Right lobe of liver (tissue), 6 donors: Measurements from ENCODE around the gene TRH. TPM values are rescaled to one million over a fixed set of nuclear protein-coding genes. Genes with fewer than 3 reads are reported as not detected.

Source experiments
- ATAC-seq, 4 donors: fragments of 200-7000 bp; cut with Tn5 transposase; one replicate each; pipeline ENCODE4 v1.9.1; 2020; ENCODE audit warnings: mild to moderate bottlenecking in 4 of 4, moderate library complexity in 4 of 4
- DNase-seq, 3 donors: peaks; one replicate each; pipeline ENCODE4 v3.0.0-alpha.2; 2020
- H3K27ac ChIP-seq, 3 donors: fragments of 200-600 bp; one replicate each; pipeline ENCODE4 v1.8.0; 2022
- H3K27me3 ChIP-seq, 2 donors: fragments of 200-600 bp; one replicate each; pipeline ENCODE4 v1.8.0; 2022
- H3K36me3 ChIP-seq, 4 donors: fragments of 200-600 bp; sonication (generic) in 1 of 4; one replicate each; pipeline versions ENCODE4 v1.5.1 to v1.8.0; 2017 to 2022; ENCODE audit warnings: control low read depth in 1 of 4
- H3K4me1 ChIP-seq, 4 donors: fragments of 200-600 bp; sonication (generic) in 1 of 4; one replicate each; pipeline versions ENCODE4 v1.5.1 to v1.8.0; 2017 to 2022; ENCODE audit warnings: control low read depth in 1 of 4
- H3K4me3 ChIP-seq, 3 donors: fragments of 200-600 bp; one replicate each; pipeline ENCODE4 v1.8.0; 2022
- H3K9me3 ChIP-seq, 4 donors: fragments of 200-600 bp; sonication (generic) in 1 of 4; one replicate each; pipeline versions ENCODE4 v1.5.1 to v1.8.0; 2017 to 2022; ENCODE audit warnings: control low read depth in 1 of 4
- CTCF ChIP-seq, 4 donors: fragments of 200-600 bp in 3 of 4; fragments of 450-650 bp in 1 of 4; IDR thresholded peaks; one replicate each; pipeline versions ENCODE4 v1.5.1 to v1.8.0; 2016 to 2022; ENCODE audit warnings: antibody characterized with exemption in 4 of 4, mild to moderate bottlenecking in 2 of 4
- POLR2A ChIP-seq: fragments of 450-650 bp; IDR thresholded peaks from one replicate; pipeline ENCODE4 v1.6.1; 2017; ENCODE audit warnings: antibody characterized with exemption, mild to moderate bottlenecking
- WGBS: methylation state at CpG from one replicate; pipeline ENCODE4 v1.1.6; 2018; ENCODE audit warnings: low coverage, low lambda C conversion rate; ENCODE audit not compliant: insufficient coverage; ENCODE audit errors: missing lambda C conversion rate; 5-methylcytosine and 5-hydroxymethylcytosine counted together
- intact Hi-C, 2 donors: fragments of 100-400 bp; cut with DNase I; formaldehyde crosslinking; loops; one replicate each; pipeline versions ENCODE4 v1.11.2 to v1.14.1; 2022
- total RNA-seq, 6 experiments: library from RNA; depleted of rRNA in 2 of 6; stranded (reverse); fragments of >200 nt in 2 of 6; fragmentation: NEBNext Ultra II Directional in 3 of 6; extraction: Animal tissue kit (Norgen Biotek cat#: 25700) in 3 of 6; gene quantifications; one replicate each; pipeline versions ENCODE4 v1.1.0 to v1.2.4, GENCODE V29; 2016 to 2023
- donor health status: DM: no; HTN: yes; CAD: no.
- donor health status: DM: no; HTN: no; CAD: no.
- donor health status: DM: no; HTN: no; CAD: no.
- donor health status: DM: no; HTN: yes; CAD: no.
- donor health status: DM: no; HTN: yes; CAD: no.

The TRH gene
- total RNA-seq, 6 experiments from 2014 or later = not detected

GRCh38 chr3:129947538-129948240 lies 26.8 kb upstream of the TRH start:
- Histone ChIP-seq H3K4me1 (no peaks in the 10 kb centered on the region), H3K36me3 (no peaks in the 10 kb centered on the region), H3K4me3 (no peak overlapping the region), H3K27ac (no peak overlapping the region), H3K9me3 (no peaks in the 10 kb centered on the region), H3K27me3 (no peaks in the 10 kb centered on the region)
- WGBS = 54% methylated on average over 7 of the region's 8 CpGs
- TF ChIP-seq POLR2A (no peak), CTCF (IDR thresholded peaks at IDR 0.05) (no peak)
- no peak for DNase-seq
- intact Hi-C loops = no loop called here
- no peak for ATAC-seq

GRCh38 chr3:129950318-129951046 lies 24.0 kb upstream of the TRH start:
- H3K27me3 ChIP-seq = no peaks in the 10 kb centered on the region
- DNase-seq (no peak), ATAC-seq (peak in 1 of 4 donors; percentile 28)
- intact Hi-C loops = no loop called here
- no peak overlapping the region for H3K4me3 ChIP-seq
- 44% methylated on average over 5 of the region's 7 CpGs for WGBS
- H3K4me1 ChIP-seq = no peaks in the 10 kb centered on the region
- no peak overlapping the region for H3K27ac ChIP-seq
- H3K36me3 ChIP-seq = no peaks in the 10 kb centered on the region
- TF ChIP-seq CTCF (IDR thresholded peaks at IDR 0.05) = no peak
- H3K9me3 ChIP-seq = no peaks in the 10 kb centered on the region

GRCh38 chr3:129952556-129953355 lies 21.8 kb upstream of the TRH start:
- Histone ChIP-seq H3K4me1 (no peaks in the 10 kb centered on the region), H3K27ac (no peak overlapping the region), H3K27me3 (no peaks in the 10 kb centered on the region), H3K4me3 (no peak overlapping the region), H3K36me3 (no peaks in the 10 kb centered on the region), H3K9me3 (no peaks in the 10 kb centered on the region)
- intact Hi-C loops = no loop called here
- 88% methylated on average over 3 of the region's 6 CpGs for WGBS
- ATAC-seq (no peak), DNase-seq (no peak)
- TF ChIP-seq POLR2A = no peak
- TF ChIP-seq CTCF (IDR thresholded peaks at IDR 0.05) = no peak

GRCh38 chr3:129953621-129954020 lies 20.9 kb upstream of the TRH start:
- no peak for ATAC-seq
- H3K36me3 ChIP-seq = no peaks in the 10 kb centered on the region
- no peak overlapping the region for H3K4me3 ChIP-seq
- no peaks in the 10 kb centered on the region for H3K4me1 ChIP-seq
- no peak overlapping the region for H3K27ac ChIP-seq
- intact Hi-C loops = no loop called here
- DNase-seq = no peak
- TF ChIP-seq CTCF (IDR thresholded peaks at IDR 0.05) (no peak), POLR2A (no peak)
- no peaks in the 10 kb centered on the region for H3K9me3 ChIP-seq
- WGBS = 31% methylated on average over 5 of the region's 5 CpGs
- no peaks in the 10 kb centered on the region for H3K27me3 ChIP-seq
